GM12864 (cell line): ENCODE data around the gene CER1.
"Not testable (repeated sequence)": the region's sequence is repeated elsewhere in the genome, so short reads cannot be mapped to it uniquely, and the experiment has no call there.

ENCODE experiments used
- DNase-seq: peaks from one replicate; pipeline ENCODE4 v3.0.0-alpha.2; 2011; ENCODE audit warnings: low read depth
- H3K4me3 ChIP-seq: 2 replicates; pipeline ENCODE4 v1.5.1; 2011; ENCODE audit warnings: mild to moderate bottlenecking, low read depth, low read length, control low read depth
- TF ChIP-seq, protein P1 (sequence below): IDR thresholded peaks from 2 replicates; pipeline ENCODE4 v1.5.1; 2011; ENCODE audit warnings: low read depth, mild to moderate bottlenecking, moderate library complexity, low read length, control low read depth, inconsistent platforms; ENCODE audit errors: missing control alignments

The CER1 gene

GRCh38 chr9:14687042-14687719 lies 35.4 kb downstream of the CER1 start:
- DNase-seq: no peak

DNA sequence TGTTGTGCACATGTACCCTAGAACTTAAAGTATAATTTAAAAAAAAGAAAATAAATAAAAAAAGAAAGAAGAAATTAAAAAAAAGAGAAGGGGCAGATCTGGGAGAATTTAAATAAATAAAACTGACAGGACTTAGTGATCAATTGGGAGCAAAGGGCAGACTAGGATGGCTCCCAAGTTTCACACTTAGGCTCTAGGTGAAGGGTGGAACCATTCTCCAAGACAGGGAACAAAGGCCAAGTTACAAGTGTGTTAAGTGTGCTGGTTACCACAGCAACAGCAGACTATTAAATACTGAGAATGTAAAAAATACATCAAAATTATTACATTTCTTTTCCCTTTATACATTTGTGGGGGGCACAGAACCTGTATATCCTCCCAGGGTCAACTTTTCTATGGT lies 36.4 kb downstream of the CER1 start:
- H3K4me3 ChIP-seq: no peak overlapping the region
- no peak for DNase-seq
- TF ChIP-seq, protein P1, sequence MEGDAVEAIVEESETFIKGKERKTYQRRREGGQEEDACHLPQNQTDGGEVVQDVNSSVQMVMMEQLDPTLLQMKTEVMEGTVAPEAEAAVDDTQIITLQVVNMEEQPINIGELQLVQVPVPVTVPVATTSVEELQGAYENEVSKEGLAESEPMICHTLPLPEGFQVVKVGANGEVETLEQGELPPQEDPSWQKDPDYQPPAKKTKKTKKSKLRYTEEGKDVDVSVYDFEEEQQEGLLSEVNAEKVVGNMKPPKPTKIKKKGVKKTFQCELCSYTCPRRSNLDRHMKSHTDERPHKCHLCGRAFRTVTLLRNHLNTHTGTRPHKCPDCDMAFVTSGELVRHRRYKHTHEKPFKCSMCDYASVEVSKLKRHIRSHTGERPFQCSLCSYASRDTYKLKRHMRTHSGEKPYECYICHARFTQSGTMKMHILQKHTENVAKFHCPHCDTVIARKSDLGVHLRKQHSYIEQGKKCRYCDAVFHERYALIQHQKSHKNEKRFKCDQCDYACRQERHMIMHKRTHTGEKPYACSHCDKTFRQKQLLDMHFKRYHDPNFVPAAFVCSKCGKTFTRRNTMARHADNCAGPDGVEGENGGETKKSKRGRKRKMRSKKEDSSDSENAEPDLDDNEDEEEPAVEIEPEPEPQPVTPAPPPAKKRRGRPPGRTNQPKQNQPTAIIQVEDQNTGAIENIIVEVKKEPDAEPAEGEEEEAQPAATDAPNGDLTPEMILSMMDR: no peak

More at GRCh38 chr9:14687042-14687719, 35.4 kb downstream of the CER1 start:
- TF ChIP-seq, protein P1: no peak
- H3K4me3 ChIP-seq: no peak overlapping the region

DNA sequence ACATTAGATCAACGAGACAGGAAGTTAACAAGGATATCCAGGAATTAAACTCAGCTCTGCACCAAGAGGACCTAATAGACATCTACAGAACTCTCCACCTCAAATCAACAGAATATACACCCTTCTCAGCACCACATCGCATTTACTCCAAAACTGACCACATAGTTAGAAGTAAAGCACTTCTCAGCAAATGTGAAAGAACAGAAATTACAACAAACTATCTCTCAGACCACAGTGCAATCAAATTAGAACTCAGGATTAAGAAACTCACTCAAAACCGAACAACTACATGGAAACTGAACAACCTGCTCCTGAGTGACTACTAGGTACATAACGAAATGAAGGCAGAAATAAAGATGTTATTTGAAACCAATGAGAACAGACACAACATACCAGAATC lies 39.9 kb downstream of the CER1 start:
- not testable (repeated sequence) for DNase-seq, H3K4me3 ChIP-seq

- DNase-seq: no peak
- TF ChIP-seq, protein P1: no peak
- no peak overlapping the region for H3K4me3 ChIP-seq
These were observed 43.8 kb downstream of the CER1 start for GRCh38 chr9:14678776-14679175.

DNA sequence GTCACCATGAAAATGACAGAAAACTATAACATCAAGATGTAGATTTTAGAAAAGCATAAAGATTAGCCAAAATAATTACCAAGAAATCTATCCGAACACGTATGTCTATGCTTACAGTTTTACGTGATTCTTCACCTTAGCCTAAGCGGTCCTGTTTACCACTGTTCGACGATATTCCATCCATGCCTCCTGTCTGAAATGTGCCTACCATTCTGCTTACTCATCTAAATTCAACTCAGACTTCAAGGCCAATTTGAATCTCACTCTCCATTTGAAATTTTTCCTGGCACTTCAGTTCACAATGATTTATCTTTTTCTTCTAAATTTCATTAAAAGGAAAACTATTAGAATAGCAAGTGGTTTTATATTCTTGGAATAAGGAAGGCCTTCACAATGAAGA lies 44.7 kb downstream of the CER1 start:
- TF ChIP-seq, protein P1: no peak
- DNase-seq: no peak
- H3K4me3 ChIP-seq: no peak overlapping the region

DNA sequence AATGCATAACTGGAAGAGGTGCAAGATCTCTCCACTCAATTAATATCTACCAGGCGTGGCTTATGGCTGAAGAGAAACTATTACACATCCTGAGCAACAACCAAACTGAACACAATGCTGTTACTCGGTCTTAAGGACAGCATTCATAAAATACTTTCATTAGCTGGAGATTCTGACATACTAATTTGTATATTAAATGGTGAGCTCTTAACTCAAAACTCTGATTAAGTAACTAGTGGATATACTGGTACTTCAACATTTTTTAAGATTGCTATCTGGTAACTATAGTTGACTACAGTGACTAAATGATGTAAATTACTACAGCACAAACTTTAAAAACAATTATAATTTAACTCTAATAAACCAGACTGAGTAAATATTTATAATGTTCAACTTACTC lies 45.1 kb downstream of the CER1 start:
- H3K4me3 ChIP-seq: no peak overlapping the region
- TF ChIP-seq, protein P1: no peak
- no peak for DNase-seq

DNA sequence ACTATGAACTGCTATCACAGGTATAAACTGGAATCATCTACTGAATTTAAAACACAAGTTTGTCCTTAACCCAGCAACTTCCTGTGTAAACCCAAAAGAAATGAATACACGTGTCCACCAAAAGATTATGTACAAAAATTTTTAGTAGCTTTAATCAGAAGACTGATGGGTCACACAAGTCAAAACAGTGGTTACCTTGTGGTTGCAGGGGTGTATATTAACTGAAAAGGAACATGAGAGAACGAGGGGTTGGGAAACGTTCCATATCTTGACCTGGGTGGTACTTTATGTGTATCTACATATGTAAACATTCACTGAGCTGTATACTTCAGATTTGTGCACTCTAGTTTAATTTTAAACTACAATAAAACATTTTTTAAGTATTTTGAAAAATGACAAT lies 47.9 kb downstream of the CER1 start:
- TF ChIP-seq, protein P1: no peak
- DNase-seq: no peak
- no peak overlapping the region for H3K4me3 ChIP-seq
